ENCODE measurements around the gene PARP8. TPM values are rescaled to one million over a fixed set of nuclear protein-coding genes. Genes with fewer than 3 reads are reported as not detected.

The PARP8 gene
- total and polyA plus RNA-seq, 9 of the 15 experiments (the other 6 are each of a cell fraction or from before 2014, with no cell fraction given), result 0.03 to 0.31 TPM; not detected in 7

DNA sequence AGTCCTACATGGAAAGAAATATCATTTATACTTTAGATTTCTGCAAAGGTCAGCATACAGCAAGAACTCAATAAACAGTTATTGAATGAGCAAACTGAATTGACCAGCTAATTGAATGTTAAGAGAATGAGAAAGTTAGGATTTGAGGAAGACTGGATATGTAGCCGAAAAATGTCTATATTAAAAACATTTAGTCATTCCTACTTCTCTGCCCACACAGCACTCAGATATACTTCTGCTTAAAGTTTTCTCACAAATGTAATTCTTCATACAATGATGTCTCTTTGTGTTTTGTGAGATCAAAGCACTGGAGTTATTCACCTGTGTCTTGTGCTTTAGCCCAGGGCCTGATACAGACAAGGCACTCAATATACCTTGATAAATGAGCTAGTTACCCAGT, 188.6 kb downstream of the PARP8 start (continued):
- TF ChIP-seq, protein P1, sequence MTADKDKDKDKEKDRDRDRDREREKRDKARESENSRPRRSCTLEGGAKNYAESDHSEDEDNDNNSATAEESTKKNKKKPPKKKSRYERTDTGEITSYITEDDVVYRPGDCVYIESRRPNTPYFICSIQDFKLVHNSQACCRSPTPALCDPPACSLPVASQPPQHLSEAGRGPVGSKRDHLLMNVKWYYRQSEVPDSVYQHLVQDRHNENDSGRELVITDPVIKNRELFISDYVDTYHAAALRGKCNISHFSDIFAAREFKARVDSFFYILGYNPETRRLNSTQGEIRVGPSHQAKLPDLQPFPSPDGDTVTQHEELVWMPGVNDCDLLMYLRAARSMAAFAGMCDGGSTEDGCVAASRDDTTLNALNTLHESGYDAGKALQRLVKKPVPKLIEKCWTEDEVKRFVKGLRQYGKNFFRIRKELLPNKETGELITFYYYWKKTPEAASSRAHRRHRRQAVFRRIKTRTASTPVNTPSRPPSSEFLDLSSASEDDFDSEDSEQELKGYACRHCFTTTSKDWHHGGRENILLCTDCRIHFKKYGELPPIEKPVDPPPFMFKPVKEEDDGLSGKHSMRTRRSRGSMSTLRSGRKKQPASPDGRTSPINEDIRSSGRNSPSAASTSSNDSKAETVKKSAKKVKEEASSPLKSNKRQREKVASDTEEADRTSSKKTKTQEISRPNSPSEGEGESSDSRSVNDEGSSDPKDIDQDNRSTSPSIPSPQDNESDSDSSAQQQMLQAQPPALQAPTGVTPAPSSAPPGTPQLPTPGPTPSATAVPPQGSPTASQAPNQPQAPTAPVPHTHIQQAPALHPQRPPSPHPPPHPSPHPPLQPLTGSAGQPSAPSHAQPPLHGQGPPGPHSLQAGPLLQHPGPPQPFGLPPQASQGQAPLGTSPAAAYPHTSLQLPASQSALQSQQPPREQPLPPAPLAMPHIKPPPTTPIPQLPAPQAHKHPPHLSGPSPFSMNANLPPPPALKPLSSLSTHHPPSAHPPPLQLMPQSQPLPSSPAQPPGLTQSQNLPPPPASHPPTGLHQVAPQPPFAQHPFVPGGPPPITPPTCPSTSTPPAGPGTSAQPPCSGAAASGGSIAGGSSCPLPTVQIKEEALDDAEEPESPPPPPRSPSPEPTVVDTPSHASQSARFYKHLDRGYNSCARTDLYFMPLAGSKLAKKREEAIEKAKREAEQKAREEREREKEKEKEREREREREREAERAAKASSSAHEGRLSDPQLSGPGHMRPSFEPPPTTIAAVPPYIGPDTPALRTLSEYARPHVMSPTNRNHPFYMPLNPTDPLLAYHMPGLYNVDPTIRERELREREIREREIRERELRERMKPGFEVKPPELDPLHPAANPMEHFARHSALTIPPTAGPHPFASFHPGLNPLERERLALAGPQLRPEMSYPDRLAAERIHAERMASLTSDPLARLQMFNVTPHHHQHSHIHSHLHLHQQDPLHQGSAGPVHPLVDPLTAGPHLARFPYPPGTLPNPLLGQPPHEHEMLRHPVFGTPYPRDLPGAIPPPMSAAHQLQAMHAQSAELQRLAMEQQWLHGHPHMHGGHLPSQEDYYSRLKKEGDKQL (CRISPR knock-in tag; IDR thresholded peaks at IDR 0.05; ENCODE audit: borderline replicate concordance), result no peak
- TF ChIP-seq ZKSCAN1 (IDR thresholded peaks at IDR 0.05; ENCODE audit: low read depth, low read length) (no peak), HNRNPLL (IDR thresholded peaks at IDR 0.05; ENCODE audit: low read depth, low read length, poor library complexity, severe bottlenecking) (no peak), ZNF282 (CRISPR knock-in tag; IDR thresholded peaks at IDR 0.05) (no peak), ZNF780A (CRISPR knock-in tag; IDR thresholded peaks at IDR 0.05) (no peak), CHD1 (IDR thresholded peaks at IDR 0.05; ENCODE audit: low read length) (no peak)
